Fibroblast of villous mesenchyme (primary cell): ENCODE data around the gene SUSD4. TPM values are rescaled to one million over a fixed set of nuclear protein-coding genes. Genes with fewer than 3 reads are reported as not detected.

Experiments
- DNase-seq: peaks from one replicate; pipeline ENCODE4 v3.0.0-alpha.2; 2010; ENCODE audit warnings: low read depth
- H3K4me3 ChIP-seq: 2 replicates; pipeline ENCODE4 v1.5.1; 2011; ENCODE audit warnings: low read depth, mild to moderate bottlenecking, low read length
- CTCF ChIP-seq: IDR thresholded peaks from 2 replicates; pipeline ENCODE4 v1.5.1; 2012; ENCODE audit warnings: low read depth, mild to moderate bottlenecking, low read length; ENCODE audit not compliant: insufficient read depth
- total RNA-seq: library from RNA; depleted of rRNA; stranded (reverse); fragments of >200 nt; gene quantifications from 2 replicates; pipeline ENCODE4 v1.2.3, GENCODE V29; 2012

The SUSD4 gene
- total RNA-seq, 1 donor: not detected

DNA sequence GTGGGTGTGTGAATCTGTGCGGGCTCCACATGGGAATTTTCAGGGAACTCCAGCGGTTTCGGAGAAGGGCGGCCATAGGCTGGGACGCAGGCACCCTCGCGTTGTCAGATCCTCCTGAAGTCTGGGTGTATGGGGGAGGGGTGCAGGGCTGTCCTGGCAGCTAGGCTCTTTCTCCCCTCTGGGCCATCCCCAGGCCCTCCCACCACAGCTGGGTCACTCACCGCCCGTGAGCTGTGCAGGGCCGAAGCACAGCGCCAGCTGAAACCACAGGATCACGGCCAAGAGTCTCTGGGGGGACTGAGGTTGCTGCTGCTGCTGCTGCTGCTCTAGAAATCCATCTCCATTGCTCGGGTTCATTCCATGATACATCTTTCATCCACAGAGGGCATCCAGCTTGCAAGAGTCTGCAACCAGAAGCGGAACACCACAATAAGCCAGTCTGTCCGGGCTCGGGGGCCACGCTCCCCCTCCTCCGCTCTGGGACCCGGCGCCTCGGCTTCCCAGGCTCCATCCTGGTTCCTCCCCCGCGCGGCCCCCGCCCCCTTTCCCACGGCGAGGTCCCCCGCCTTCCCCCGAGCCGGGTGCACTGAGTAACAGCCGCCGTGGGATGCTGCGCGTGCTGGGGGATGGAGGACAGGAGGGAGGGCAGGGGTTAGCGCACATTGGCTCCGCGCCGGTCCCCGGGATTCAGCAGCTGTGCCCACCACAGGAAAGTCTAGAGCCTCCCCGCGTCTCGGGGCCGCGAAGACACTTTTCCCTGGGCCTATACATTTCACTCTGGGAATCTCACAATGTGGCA lies 720 bp downstream of the SUSD4 start:
- TF ChIP-seq CTCF: no peak
- DNase-seq: no peak
- H3K4me3 ChIP-seq: peak overlapping the region; percentile 1

- TF ChIP-seq CTCF: no peak
- no peak for DNase-seq
Observed at GRCh38 chr1:223358826-223359225, 5.2 kb downstream of the SUSD4 start.

GRCh38 chr1:223355699-223356098 lies 8.3 kb downstream of the SUSD4 start:
- DNase-seq: no peak
- no peak for TF ChIP-seq CTCF
- H3K4me3 ChIP-seq: no peak overlapping the region

More at GRCh38 chr1:223358826-223359225, 5.2 kb downstream of the SUSD4 start:
- H3K4me3 ChIP-seq: no peak overlapping the region

DNA sequence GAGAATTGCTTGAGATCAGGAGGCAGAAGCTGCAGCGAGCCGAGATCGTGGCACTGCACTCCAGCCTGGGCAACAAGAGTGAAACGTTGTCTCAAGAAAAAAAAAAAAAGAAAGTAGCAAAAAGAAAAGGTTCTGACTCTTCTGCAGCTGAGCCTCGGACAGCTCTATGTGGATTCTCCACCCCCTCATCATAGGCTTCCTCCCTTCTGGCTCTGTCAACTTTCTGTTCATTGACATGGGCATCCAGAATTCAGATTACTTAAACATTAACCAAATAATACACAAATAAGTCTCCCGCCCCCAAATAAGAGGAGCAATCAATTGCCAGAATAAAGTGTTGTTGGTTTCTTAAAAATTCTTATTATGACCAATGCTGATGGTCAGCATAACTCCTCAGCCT lies 10.0 kb downstream of the SUSD4 start:
- TF ChIP-seq CTCF: no peak
- DNase-seq: no peak
- no peak overlapping the region for H3K4me3 ChIP-seq

GRCh38 chr1:223352944-223353343 lies 11.0 kb downstream of the SUSD4 start:
- H3K4me3 ChIP-seq: no peak overlapping the region
- DNase-seq: no peak
- TF ChIP-seq CTCF: no peak

DNA sequence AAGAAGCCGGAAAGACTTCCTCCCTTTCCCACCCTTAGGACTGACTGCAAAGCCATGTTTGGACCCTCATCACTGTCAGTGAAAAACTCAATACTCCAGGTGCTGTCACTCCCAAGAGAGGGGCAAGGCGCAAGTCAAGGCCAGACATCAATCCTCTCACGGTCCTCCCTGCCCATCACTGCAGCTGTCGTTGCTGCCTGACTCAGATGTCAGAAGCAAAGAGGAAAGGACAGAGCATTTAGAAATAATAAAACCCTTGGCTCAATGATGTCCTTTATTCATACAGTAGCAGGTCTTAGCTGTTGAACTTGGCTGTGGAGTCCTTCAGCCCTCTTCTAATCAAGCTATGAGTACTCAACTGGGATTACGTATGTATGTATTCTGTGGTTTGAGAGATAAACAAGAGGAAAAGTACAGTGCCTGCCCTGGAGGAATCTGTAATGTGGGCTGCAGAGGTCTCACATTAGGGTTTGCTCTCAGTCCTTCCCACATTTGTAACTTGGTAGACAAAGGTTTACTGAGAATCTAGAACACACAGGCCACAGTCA lies 13.5 kb downstream of the SUSD4 start:
- no peak overlapping the region for H3K4me3 ChIP-seq
- peak; percentile 78 for DNase-seq
- no peak for TF ChIP-seq CTCF

DNA sequence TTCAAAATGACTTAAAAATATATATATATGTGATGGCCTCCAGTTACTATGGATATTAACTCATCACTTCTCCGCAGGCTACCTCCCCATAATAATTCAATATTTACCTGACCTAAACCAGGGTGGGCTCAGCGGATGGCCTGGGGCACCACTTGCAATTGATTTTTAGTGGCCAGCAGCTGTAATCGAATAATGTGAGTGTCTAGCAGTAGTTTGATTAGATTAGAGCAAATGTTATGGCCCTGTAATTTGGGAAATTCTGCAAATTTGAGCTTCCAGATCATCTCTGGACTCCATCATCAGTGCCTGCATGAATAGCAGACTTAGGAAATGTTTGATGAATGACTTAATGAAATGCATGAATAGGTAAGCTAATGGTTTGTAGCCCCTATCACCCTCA lies 14.7 kb downstream of the SUSD4 start:
- no peak for TF ChIP-seq CTCF
- no peak overlapping the region for H3K4me3 ChIP-seq
- DNase-seq: no peak
